Fibroblast of lung (primary cell): ENCODE data around the gene ZNF764. TPM values are rescaled to one million over a fixed set of nuclear protein-coding genes. Genes with fewer than 3 reads are reported as not detected.

Source experiments
- DNase-seq, 2 donors: peaks; one replicate each; pipeline versions ENCODE4 v3.0.0 to v3.0.0-alpha.2; 2010; ENCODE audit warnings: low read depth in 2 of 2
- H2AFZ ChIP-seq: 2 replicates; pipeline ENCODE4 v1.5.1; 2012; ENCODE audit warnings: low read length, control low read depth, inconsistent platforms
- H3K27ac ChIP-seq: 2 replicates; pipeline ENCODE4 v1.5.1; 2011; ENCODE audit warnings: low read length, control low read depth; ENCODE audit not compliant: insufficient read depth
- H3K27me3 ChIP-seq: 2 replicates; pipeline ENCODE4 v1.5.1; 2011; ENCODE audit warnings: mild to moderate bottlenecking, low read length; ENCODE audit not compliant: control insufficient read depth, insufficient read depth
- H3K36me3 ChIP-seq: 2 replicates; pipeline ENCODE4 v1.5.1; 2011; ENCODE audit warnings: low read length; ENCODE audit not compliant: control insufficient read depth, insufficient read depth
- H3K4me1 ChIP-seq: 2 replicates; pipeline ENCODE4 v1.5.1; 2011; ENCODE audit warnings: low read length; ENCODE audit not compliant: control insufficient read depth, insufficient read depth; ENCODE audit errors: extremely low read depth
- H3K4me2 ChIP-seq: 2 replicates; pipeline ENCODE4 v1.5.1; 2011; ENCODE audit warnings: low read length, control low read depth; ENCODE audit not compliant: insufficient read depth; ENCODE audit errors: extremely low read depth
- H3K4me3 ChIP-seq, 4 experiments: fragments of 200-600 bp in 1 of 4; sonication (generic) in 1 of 4; replicated peaks in 1 of 4; 2 replicates each; pipeline ENCODE4 v1.5.1; 2011 to 2016; ENCODE audit warnings: low read length in 4 of 4, low read depth in 3 of 4, mild to moderate bottlenecking in 3 of 4, control low read depth in 2 of 4, inconsistent platforms in 1 of 4, mixed read lengths in 1 of 4; ENCODE audit not compliant: insufficient read depth in 1 of 4; ENCODE audit errors: control extremely low read depth in 1 of 4
- H3K79me2 ChIP-seq: 2 replicates; pipeline ENCODE4 v1.5.1; 2012; ENCODE audit warnings: mild to moderate bottlenecking, low read length, inconsistent platforms; ENCODE audit not compliant: control insufficient read depth, insufficient read depth
- H3K9ac ChIP-seq: 2 replicates; pipeline ENCODE4 v1.5.1; 2011; ENCODE audit warnings: mild to moderate bottlenecking, low read length, control low read depth; ENCODE audit not compliant: insufficient read depth
- H3K9me3 ChIP-seq: 2 replicates; pipeline ENCODE4 v1.5.1; 2012; ENCODE audit warnings: low read depth, low read length; ENCODE audit not compliant: control insufficient read depth, insufficient read depth
- H4K20me1 ChIP-seq: 2 replicates; pipeline ENCODE4 v1.5.1; 2011; ENCODE audit warnings: low read length; ENCODE audit not compliant: control insufficient read depth, insufficient read depth; ENCODE audit errors: extremely low read depth
- EZH2 ChIP-seq: IDR thresholded peaks from 2 replicates; pipeline ENCODE4 v1.5.1; 2012; ENCODE audit warnings: low read length, control low read depth, mild to moderate bottlenecking; ENCODE audit errors: missing control alignments
- polyA plus RNA-seq, 2 donors: library from polyadenylated mRNA; depleted of rRNA in 1 of 2; stranded (reverse) in 1 of 2; unstranded in 1 of 2; fragments of >200 nt; gene quantifications; 2 replicates each; pipeline ENCODE4 v1.2.1, GENCODE V29; 2011 to 2012; ENCODE audit warnings: missing spikeins in 1 of 2
- total RNA-seq: library from RNA; depleted of rRNA; stranded (reverse); fragments of >200 nt; gene quantifications from 2 replicates; pipeline ENCODE4 v1.2.1, GENCODE V29; 2014
- TF ChIP-seq, protein P1 (sequence below), 2 donors: IDR thresholded peaks in 1 of 2; conservative IDR thresholded peaks in 1 of 2; 1 replicate in 1 of 2; 2 replicates in 1 of 2; pipeline ENCODE4 v1.5.1; 2011 to 2012; ENCODE audit warnings: low read length in 2 of 2, control low read depth in 1 of 2, inconsistent platforms in 1 of 2, low read depth in 1 of 2, mild to moderate bottlenecking in 1 of 2

The ZNF764 gene
- total and polyA plus RNA-seq, 2 donors (not counting 1 experiment from before 2014, with no cell fraction given): 2.4 to 3.1 TPM

DNA sequence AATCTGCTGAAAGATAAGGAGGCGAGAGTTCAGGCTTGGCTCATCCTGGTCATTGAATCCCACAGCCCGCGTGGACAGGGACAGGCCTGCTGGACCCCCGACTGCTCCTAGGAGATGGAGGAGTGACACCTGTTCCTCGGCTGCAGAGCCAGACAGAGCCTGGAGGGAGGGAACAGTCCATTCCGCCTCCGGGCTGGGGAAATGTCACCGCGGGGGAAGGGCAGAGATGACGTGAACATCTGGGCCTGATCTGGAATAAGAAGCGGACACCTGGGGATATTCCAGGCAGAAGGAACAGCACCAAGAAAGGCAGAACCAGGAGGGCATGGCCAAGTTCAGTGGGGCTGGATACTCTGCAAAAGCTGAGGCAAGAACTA is 25.0 kb downstream of the ZNF764 start:
- no peak overlapping the region for H3K4me3 ChIP-seq
- no peak for DNase-seq
- H3K4me1 ChIP-seq: peaks cover 6% of the 10 kb centered on the region
- H3K9ac ChIP-seq: no peak overlapping the region
- H3K79me2 ChIP-seq: no peaks in the 10 kb centered on the region
- H3K4me2 ChIP-seq: no peak overlapping the region
- no peak overlapping the region for H2AFZ ChIP-seq
- no peaks in the 10 kb centered on the region for H4K20me1 ChIP-seq
- TF ChIP-seq EZH2: no peak
- TF ChIP-seq, protein P1, sequence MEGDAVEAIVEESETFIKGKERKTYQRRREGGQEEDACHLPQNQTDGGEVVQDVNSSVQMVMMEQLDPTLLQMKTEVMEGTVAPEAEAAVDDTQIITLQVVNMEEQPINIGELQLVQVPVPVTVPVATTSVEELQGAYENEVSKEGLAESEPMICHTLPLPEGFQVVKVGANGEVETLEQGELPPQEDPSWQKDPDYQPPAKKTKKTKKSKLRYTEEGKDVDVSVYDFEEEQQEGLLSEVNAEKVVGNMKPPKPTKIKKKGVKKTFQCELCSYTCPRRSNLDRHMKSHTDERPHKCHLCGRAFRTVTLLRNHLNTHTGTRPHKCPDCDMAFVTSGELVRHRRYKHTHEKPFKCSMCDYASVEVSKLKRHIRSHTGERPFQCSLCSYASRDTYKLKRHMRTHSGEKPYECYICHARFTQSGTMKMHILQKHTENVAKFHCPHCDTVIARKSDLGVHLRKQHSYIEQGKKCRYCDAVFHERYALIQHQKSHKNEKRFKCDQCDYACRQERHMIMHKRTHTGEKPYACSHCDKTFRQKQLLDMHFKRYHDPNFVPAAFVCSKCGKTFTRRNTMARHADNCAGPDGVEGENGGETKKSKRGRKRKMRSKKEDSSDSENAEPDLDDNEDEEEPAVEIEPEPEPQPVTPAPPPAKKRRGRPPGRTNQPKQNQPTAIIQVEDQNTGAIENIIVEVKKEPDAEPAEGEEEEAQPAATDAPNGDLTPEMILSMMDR (conservative IDR thresholded peaks at IDR 0.05 in 1 of 2, IDR thresholded peaks at IDR 0.05 in 1 of 2; ENCODE audit: low read depth in 1 of 2, low read length in 2 of 2): no peak
- no peak overlapping the region for H3K27ac ChIP-seq
- H3K36me3 ChIP-seq: peaks cover 1% of the 10 kb centered on the region
- H3K9me3 ChIP-seq: no peaks in the 10 kb centered on the region
- H3K27me3 ChIP-seq: no peaks in the 10 kb centered on the region

DNA sequence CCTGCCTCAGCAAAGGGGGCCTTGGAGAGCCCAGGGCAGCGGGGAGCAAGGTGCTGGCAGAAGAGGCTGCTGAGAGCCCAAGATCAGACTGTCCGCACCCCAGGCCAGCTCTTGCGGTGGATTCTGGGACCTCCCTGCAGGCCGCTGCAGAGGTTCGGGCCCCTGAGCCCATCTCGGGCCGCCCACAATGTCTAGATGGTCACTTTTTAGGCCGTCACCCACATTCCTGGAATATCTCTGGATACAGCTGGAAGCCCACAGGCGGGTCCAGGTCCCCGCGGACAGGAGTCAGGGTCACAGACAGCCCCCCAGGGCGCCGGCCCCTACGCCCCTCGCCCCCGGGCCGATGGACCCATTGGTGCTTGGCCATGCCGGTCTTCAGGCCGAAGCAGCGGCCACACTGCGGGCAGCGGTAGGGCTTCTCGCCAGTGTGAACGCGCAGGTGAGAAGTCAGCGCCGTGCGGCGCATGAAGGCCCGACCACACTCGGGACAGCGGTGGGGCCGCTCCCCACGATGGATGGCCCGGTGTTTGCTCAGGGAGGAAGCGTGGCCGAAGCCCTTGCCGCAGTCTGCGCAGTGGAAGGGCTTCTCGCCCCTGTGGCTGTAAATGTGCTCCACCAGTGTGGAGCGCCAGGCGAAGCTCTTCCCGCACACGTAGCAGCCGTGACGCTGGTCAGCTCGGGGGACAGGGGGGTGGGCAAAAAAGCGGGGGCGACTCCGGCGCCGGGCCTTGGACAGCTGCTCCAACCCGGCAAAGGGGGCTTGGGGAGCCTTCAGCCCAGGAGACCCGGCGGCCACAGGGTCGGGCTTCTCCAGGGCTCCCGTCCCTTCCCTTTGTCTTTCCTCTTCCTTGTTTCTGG is 25.7 kb downstream of the ZNF764 start:
- no peaks in the 10 kb centered on the region for H3K9me3 ChIP-seq
- peaks cover 1% of the 10 kb centered on the region for H3K36me3 ChIP-seq
- H3K27ac ChIP-seq: no peak overlapping the region
- no peak overlapping the region for H3K4me2 ChIP-seq
- H4K20me1 ChIP-seq: no peaks in the 10 kb centered on the region
- H3K4me3 ChIP-seq: no peak overlapping the region
- no peak overlapping the region for H3K9ac ChIP-seq
- no peak for DNase-seq
- peaks cover 8% of the 10 kb centered on the region for H3K4me1 ChIP-seq
- no peaks in the 10 kb centered on the region for H3K79me2 ChIP-seq
- no peaks in the 10 kb centered on the region for H3K27me3 ChIP-seq
- TF ChIP-seq, protein P1 (conservative IDR thresholded peaks at IDR 0.05 in 1 of 2, IDR thresholded peaks at IDR 0.05 in 1 of 2; ENCODE audit: low read depth in 1 of 2, low read length in 2 of 2): no peak
- no peak for TF ChIP-seq EZH2
- no peak overlapping the region for H2AFZ ChIP-seq

- DNase-seq: no peak
- Histone ChIP-seq H3K4me2 (no peak overlapping the region), H4K20me1 (no peaks in the 10 kb centered on the region), H3K36me3 (peaks cover 1% of the 10 kb centered on the region), H3K27ac (no peak overlapping the region), H3K27me3 (no peaks in the 10 kb centered on the region), H3K9ac (no peak overlapping the region), H3K9me3 (no peaks in the 10 kb centered on the region), H2AFZ (no peak overlapping the region), H3K79me2 (no peaks in the 10 kb centered on the region), H3K4me3 (no peak overlapping the region), H3K4me1 (peaks cover 6% of the 10 kb centered on the region)
- TF ChIP-seq, protein P1 (conservative IDR thresholded peaks at IDR 0.05 in 1 of 2, IDR thresholded peaks at IDR 0.05 in 1 of 2; ENCODE audit: low read depth in 1 of 2, low read length in 2 of 2): no peak
- no peak for TF ChIP-seq EZH2
Observed at GRCh38 chr16:30530163-30531037, 27.8 kb downstream of the ZNF764 start.
